AG04450 (cell line): ENCODE data around the gene SAPCD2. TPM values are rescaled to one million over a fixed set of nuclear protein-coding genes. Genes with fewer than 3 reads are reported as not detected.

Source experiments
- CTCF ChIA-PET: fragments of 300-600, 350-600 bp; formaldehyde crosslinking; extraction: SDS; loops from one replicate; lab custom pipeline; 2022; ENCODE audit warnings: antibody characterized with exemption, inconsistent platforms; lab: Charles Lee
- POLR2A ChIA-PET: fragments of 350-600 bp; formaldehyde crosslinking; extraction: SDS; loops from one replicate; lab custom pipeline; 2021; ENCODE audit warnings: antibody characterized with exemption, inconsistent platforms; lab: Yijun Ruan, JAX
- DNase-seq: peaks from one replicate; pipeline ENCODE4 v3.0.0-alpha.2; 2011; ENCODE audit warnings: low read depth, low spot score
- H3K27ac ChIP-seq: one replicate; pipeline ENCODE4 v1.5.1; 2012; ENCODE audit warnings: low read depth, low read length, control low read depth
- H3K27me3 ChIP-seq: one replicate; pipeline ENCODE4 v1.6.0; 2012; ENCODE audit warnings: low read length; ENCODE audit not compliant: control insufficient read depth, insufficient read depth
- H3K4me3 ChIP-seq: 2 replicates; pipeline ENCODE4 v1.5.1; 2011; ENCODE audit warnings: mild to moderate bottlenecking, low read depth, low read length, control low read depth
- H3K9me3 ChIP-seq: 2 replicates; pipeline ENCODE4 v1.5.1; 2012; ENCODE audit warnings: low read length; ENCODE audit not compliant: control insufficient read depth, insufficient read depth
- polyA plus RNA-seq: library from polyadenylated mRNA; depleted of rRNA; stranded (reverse); fragments of >200 nt; gene quantifications from 2 replicates; pipeline ENCODE4 v1.2.3, GENCODE V29; 2011
- TF ChIP-seq, protein P1 (sequence below): IDR thresholded peaks from 2 replicates; pipeline ENCODE4 v1.5.1; 2011; ENCODE audit warnings: low read depth, low read length, control low read depth, inconsistent platforms

The SAPCD2 gene
- polyA plus RNA-seq, 1 experiment, result 1.5 TPM

DNA sequence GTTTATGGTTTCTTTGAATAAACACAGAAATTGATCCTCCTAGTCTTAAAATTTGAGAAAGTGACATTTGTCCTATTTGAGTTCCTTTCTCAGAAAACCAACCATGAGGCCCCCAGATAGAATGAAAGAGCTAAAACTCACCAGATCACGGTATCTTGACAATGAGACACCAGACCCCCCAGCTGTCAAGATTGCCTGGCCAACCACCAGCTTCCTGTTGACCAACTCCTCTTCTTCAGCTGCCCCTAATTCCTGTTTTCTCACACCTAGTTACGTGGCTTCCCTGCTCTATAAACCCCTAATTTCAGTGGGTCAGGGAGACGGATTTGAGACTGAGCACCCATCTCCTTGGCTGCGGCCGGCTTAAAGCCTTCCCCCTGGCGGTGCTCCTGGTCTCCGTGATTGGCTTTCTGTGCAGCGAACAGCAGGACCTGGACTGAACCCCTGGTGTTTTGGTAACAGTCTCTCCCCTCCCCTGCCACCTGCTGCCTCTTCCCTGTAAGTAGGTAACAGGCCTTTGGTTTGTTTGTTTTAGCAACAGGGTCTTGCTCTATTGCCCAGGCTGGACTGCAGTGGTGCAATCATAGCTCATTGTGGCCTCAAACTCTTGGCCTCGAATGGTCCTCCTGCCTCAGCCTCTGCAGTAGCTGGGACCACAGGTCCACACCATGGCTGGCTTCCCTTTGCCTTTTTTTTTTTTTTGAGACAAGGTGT, 11.7 kb downstream of the SAPCD2 start:
- ChIA-PET CTCF (interaction anchor here (0.5 to 1.8 kb wide), 4 partner anchors 9 to 111 kb away, joined by 3 to 20 read pairs (median 4); partner anchors contain the start of gene NPDC1), POLR2A (no interaction called here)
- Histone ChIP-seq H3K4me3 (no peak overlapping the region), H3K27ac (no peak overlapping the region), H3K27me3 (peaks cover 24% of the 10 kb centered on the region), H3K9me3 (no peaks in the 10 kb centered on the region; the same call in 1 of the 2 replicates)
- no peak for DNase-seq
- TF ChIP-seq, protein P1, sequence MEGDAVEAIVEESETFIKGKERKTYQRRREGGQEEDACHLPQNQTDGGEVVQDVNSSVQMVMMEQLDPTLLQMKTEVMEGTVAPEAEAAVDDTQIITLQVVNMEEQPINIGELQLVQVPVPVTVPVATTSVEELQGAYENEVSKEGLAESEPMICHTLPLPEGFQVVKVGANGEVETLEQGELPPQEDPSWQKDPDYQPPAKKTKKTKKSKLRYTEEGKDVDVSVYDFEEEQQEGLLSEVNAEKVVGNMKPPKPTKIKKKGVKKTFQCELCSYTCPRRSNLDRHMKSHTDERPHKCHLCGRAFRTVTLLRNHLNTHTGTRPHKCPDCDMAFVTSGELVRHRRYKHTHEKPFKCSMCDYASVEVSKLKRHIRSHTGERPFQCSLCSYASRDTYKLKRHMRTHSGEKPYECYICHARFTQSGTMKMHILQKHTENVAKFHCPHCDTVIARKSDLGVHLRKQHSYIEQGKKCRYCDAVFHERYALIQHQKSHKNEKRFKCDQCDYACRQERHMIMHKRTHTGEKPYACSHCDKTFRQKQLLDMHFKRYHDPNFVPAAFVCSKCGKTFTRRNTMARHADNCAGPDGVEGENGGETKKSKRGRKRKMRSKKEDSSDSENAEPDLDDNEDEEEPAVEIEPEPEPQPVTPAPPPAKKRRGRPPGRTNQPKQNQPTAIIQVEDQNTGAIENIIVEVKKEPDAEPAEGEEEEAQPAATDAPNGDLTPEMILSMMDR, result no peak

DNA sequence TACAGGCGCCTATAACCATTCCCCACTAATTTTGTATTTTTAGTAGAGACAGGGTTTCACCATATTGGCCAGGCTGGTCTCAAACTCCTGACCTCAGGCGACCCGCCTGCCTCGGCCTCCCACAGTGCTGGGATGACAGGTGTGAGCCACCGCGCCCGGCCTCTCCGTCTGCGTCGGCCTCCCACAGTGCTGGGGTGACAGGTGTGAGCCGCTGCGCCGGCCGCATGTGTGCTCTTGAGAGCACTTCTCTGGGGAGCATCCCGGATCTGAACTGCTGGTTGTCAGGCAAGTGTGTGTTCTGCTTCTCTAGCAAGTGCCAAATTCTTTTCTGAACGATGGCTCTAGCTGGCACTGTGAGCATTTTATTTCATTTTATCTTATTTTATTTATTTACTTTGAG, 12.8 kb downstream of the SAPCD2 start:
- CTCF ChIA-PET, result interaction anchor here (1.5 to 1.8 kb wide), 2 partner anchors 11 kb away, joined by 5 to 20 read pairs; partner anchors contain the start of gene NPDC1

DNA sequence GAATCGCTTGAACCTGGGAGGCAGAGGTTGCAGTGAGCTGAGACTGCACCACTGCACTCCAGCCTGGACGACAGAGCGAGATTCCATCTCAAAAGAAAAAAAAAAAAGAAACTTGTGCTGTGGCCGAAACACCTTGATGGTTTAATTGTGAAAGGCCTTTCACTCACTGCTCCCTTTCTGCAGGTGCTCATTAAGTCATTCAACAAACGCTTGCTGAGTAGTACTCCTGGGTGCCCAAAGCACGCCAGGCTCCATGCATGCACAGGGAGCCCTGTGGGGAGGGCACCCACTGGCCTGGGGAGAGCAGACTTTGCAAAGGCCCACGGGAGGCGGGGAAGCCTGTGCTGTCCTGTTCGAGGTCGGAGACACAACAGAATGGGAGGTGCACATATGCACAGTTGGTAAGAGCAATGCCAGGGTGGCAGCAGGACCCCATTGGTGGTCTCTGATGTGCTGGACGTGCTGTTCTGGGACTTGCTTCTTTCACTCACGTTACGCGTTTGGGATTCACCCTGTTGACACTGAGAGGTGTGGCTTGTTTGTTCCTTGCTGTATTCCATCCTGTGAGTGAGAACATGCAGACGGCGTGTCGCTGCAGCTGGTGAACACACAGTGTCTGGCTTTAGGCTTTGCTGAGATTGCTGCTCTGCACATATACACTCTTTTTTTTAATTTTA, 13.5 kb downstream of the SAPCD2 start:
- CTCF ChIA-PET, result interaction anchor here (1.5 to 5.0 kb wide), 2 partner anchors 9 to 10 kb away, joined by 15 to 58 read pairs; no protein-coding TSS in a partner anchor

More for the DNA sequence above, 12.8 kb downstream of the SAPCD2 start:
- no peak overlapping the region for H3K27ac ChIP-seq
- peaks cover 35% of the 10 kb centered on the region for H3K27me3 ChIP-seq
- TF ChIP-seq, protein P1, result no peak
- no peak overlapping the region for H3K4me3 ChIP-seq
- DNase-seq, result no peak
- H3K9me3 ChIP-seq, result no peaks in the 10 kb centered on the region; the same call in 1 of the 2 replicates
- POLR2A ChIA-PET, result no interaction called here

DNA sequence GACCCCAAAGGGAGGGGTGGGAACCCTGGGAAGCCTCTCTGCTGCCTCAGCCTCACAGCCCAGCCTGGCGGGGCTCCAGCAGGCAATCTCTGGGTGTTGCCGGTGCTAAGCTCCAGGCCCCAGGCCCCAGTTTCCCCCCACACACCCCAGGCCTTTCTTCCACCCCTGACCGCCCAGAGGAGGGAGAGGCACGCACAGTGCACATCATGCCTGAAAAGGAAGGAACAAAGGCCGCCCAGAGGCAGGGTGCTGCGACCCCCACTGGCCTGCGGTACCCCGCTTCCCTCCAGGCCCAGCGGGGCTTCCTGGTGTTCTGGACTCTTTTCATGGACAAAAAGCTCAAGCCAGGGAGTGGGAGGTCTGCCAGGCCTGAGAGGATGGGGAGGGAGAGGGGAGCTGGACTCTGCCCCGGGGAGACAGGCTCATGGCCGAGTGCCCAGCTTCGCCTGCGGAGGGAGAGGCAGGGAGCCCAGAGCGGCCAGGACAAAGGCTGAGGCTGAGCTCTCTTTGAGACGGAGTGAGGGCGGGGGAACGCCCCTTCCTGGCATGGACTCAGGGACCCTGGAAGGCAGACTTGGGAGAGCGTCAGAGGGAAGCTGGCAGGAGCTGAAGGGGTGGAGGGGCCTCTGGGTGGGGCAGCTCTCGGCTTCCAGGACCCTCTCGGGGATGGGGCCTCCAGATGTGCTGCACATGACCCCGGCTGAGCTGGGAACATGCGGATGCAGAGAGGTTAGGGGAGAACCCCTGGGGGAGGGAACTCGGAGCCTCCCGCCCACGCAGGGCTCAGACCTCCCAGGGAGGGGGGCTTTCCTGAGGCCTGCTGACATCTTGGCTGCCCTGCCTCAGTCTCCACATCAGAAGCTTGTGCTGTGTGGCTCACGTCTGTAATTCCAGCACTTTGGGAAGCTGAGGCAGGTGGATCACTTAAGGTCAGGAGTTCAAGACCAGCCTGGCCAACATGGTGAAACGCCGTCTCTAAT, 14.7 kb downstream of the SAPCD2 start:
- TF ChIP-seq, protein P1, result no peak
- no peak for DNase-seq
- Histone ChIP-seq H3K4me3 (no peak overlapping the region), H3K27me3 (peaks cover 52% of the 10 kb centered on the region), H3K9me3 (no peaks in the 10 kb centered on the region; the same call in 1 of the 2 replicates), H3K27ac (no peak overlapping the region)
- CTCF ChIA-PET, result interaction anchor here (0.6 to 5.0 kb wide), 5 partner anchors 9 to 54 kb away, joined by 3 to 58 read pairs (median 9); no protein-coding TSS in a partner anchor
- POLR2A ChIA-PET, result interaction anchor here (0.5 to 1.1 kb wide), 4 partner anchors 8 to 328 kb away, joined by 3 to 10 read pairs (median 4); partner anchors contain the start of gene SAPCD2

More for the DNA sequence above, 13.5 kb downstream of the SAPCD2 start:
- no peak overlapping the region for H3K4me3 ChIP-seq
- DNase-seq, result no peak
- POLR2A ChIA-PET, result no interaction called here
- peaks cover 41% of the 10 kb centered on the region for H3K27me3 ChIP-seq
- TF ChIP-seq, protein P1, result no peak
- H3K9me3 ChIP-seq, result no peaks in the 10 kb centered on the region; the same call in 1 of the 2 replicates
- H3K27ac ChIP-seq, result no peak overlapping the region
